Measurements from ENCODE around the gene TAF15.

DNA sequence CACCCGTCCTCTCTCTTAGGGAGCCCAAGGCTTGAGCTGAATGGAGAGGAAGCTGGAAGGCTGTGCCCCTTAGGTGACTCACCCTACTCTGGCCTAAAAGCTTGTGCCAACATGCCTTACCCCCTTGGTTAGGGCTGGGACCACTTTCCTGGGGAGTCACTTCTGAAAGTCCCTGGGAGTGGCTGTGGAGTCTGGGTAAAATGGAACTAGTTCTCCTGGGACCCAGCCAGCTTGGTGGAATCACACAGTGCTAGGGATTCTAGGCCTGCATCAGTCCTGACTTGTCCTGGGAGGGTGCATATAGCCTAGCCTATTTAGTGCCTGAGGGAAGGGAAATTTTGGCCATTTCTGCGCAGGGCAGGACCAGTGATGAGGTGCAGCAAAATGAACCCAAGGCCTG is 24.4 kb upstream of the TAF15 start:
- TF ChIP-seq POLR2AphosphoS5 (IDR thresholded peaks at IDR 0.05; ENCODE audit: borderline replicate concordance, low read depth, low read length) (no peak), FOXP2 (optimal IDR thresholded peaks at IDR 0.05; ENCODE audit: control extremely low read depth, extremely low read length, insufficient read depth) (no peak), EZH2 (IDR thresholded peaks at IDR 0.05) (no peak)
